CD4-positive, alpha-beta memory T cell (primary cell): ENCODE measurements around the gene CDK11A. TPM values are rescaled to one million over a fixed set of nuclear protein-coding genes. Genes with fewer than 3 reads are reported as not detected.
A peak's percentile ranks its signal among the peaks of the same experiment; 100 is the strongest.
"Not testable (repeated sequence)": the region's sequence is repeated elsewhere in the genome, so short reads cannot be mapped to it uniquely, and the experiment has no call there.

Experiments used
- CTCF ChIA-PET: fragments of 350-600 bp; sonication (Branson Sonifier 250); formaldehyde crosslinking; loops from one replicate; lab custom pipeline; 2021; ENCODE audit warnings: inconsistent platforms; ENCODE audit not compliant: partially characterized antibody; lab: Charles Lee
- POLR2A ChIA-PET: fragments of 350-600 bp; sonication (Branson Sonifier 250); formaldehyde crosslinking; loops from one replicate; lab custom pipeline; 2021; ENCODE audit not compliant: partially characterized antibody; lab: Charles Lee
- DNase-seq, 5 donors: peaks; one replicate each; pipeline versions ENCODE4 v3.0.0 to v3.0.0-alpha.2; 2020 to 2022; ENCODE audit warnings: mixed read lengths in 1 of 5
- H3K27ac ChIP-seq: one replicate; pipeline ENCODE4 v1.7.0; 2013; ENCODE audit warnings: low read depth, low read length
- H3K27me3 ChIP-seq: 2 replicates; pipeline ENCODE4 v1.7.0; 2013; ENCODE audit warnings: mild to moderate bottlenecking, low read length, moderate library complexity; ENCODE audit not compliant: insufficient read depth
- H3K36me3 ChIP-seq: 2 replicates; pipeline ENCODE4 v1.7.0; 2013; ENCODE audit warnings: mild to moderate bottlenecking, low read length, moderate library complexity; ENCODE audit not compliant: insufficient read depth
- H3K4me1 ChIP-seq: 2 replicates; pipeline ENCODE4 v1.7.0; 2013; ENCODE audit warnings: mild to moderate bottlenecking, low read length, moderate library complexity; ENCODE audit not compliant: insufficient read depth
- H3K4me3 ChIP-seq, 2 donors: one replicate each; pipeline ENCODE4 v1.7.0; 2013; ENCODE audit warnings: low read length in 2 of 2, mild to moderate bottlenecking in 1 of 2
- H3K9me3 ChIP-seq, 2 donors: one replicate each; pipeline ENCODE4 v1.7.0; 2013; ENCODE audit warnings: low read length in 2 of 2, control low read depth in 1 of 2; ENCODE audit not compliant: control insufficient read depth in 1 of 2
- H3K27ac Mint-ChIP-seq, 7 donors: one replicate each; pipeline ENCODE4 v1.8.0; 2020 to 2021; ENCODE audit warnings: mixed read lengths in 7 of 7, mild to moderate bottlenecking in 6 of 7, inconsistent platforms in 3 of 7, moderate library complexity in 3 of 7
- H3K27me3 Mint-ChIP-seq, 2 donors: one replicate each; pipeline ENCODE4 v1.8.0; 2020 to 2021; ENCODE audit warnings: mixed read lengths in 2 of 2
- H3K36me3 Mint-ChIP-seq, 2 donors: one replicate each; pipeline ENCODE4 v1.8.0; 2020 to 2021; ENCODE audit warnings: mixed read lengths in 2 of 2, inconsistent platforms in 1 of 2, mild to moderate bottlenecking in 1 of 2
- H3K4me1 Mint-ChIP-seq, 4 donors: one replicate each; pipeline ENCODE4 v1.8.0; 2020 to 2021; ENCODE audit warnings: mixed read lengths in 4 of 4, mild to moderate bottlenecking in 1 of 4
- H3K4me3 Mint-ChIP-seq, 8 donors: one replicate each; pipeline ENCODE4 v1.8.0; 2020 to 2021; ENCODE audit warnings: mixed read lengths in 8 of 8, mild to moderate bottlenecking in 7 of 8, moderate library complexity in 6 of 8, inconsistent platforms in 3 of 8
- H3K9me3 Mint-ChIP-seq, 8 donors: one replicate each; pipeline ENCODE4 v1.8.0; 2020 to 2021; ENCODE audit warnings: mixed read lengths in 8 of 8, mild to moderate bottlenecking in 5 of 8, inconsistent platforms in 3 of 8, moderate library complexity in 1 of 8
- intact Hi-C: fragments of 100-400 bp; cut with micrococcal nuclease; formaldehyde crosslinking; loops from one replicate; pipeline ENCODE4 v1.15.1; 2023
- polyA plus RNA-seq, 2 donors: library from polyadenylated mRNA; unstranded; fragments of 300-500 nt; fragmentation: Illumina TruSeq; gene quantifications; one replicate each; pipeline ENCODE4 v1.2.3, GENCODE V29; 2021
- total RNA-seq, 2 experiments: library from RNA; stranded (reverse); gene quantifications; one replicate each; pipeline ENCODE4 v1.2.3, GENCODE V29; 2021

CDK11A gene
- total and polyA plus RNA-seq, 4 experiments from 2014 or later = 7.2 to 162 (median 86.1) TPM

DNA sequence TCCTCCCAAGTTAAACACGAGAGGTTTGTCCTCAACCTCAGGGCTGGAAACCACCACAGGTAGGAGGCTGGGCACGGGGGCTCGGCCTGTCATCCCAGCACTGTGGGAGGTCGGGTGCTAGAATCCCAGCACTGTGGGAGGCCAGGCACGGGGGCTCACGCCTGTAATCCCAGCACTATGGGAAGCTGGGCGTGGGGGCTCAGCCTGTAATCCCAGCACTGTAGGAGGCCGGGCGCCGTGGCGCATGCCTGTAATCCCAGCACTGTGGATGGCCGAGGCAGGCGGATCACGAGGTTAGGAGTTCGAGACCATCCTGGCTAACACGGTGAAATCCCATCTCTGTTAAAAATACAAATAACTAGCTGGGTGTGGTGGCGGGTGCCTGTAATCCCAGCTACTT, 6.7 kb upstream of the CDK11A start:
- peaks cover 8% of the 10 kb centered on the region for H3K36me3 ChIP-seq
- Mint-ChIP-seq H3K36me3 (peaks cover 15 to 19% of the 10 kb centered on the region in 2 donors), H3K27ac (peak overlapping the region in 4 of 7 donors; percentile 42 to 70 (median 45)), H3K4me3 (no peak overlapping the region), H3K9me3 (no peaks in the 10 kb centered on the region), H3K27me3 (no peaks in the 10 kb centered on the region), H3K4me1 (peaks cover 8 to 29% (median 15%) of the 10 kb centered on the region in 4 donors)
- POLR2A ChIA-PET = no interaction called here
- H3K27ac ChIP-seq = no peak overlapping the region
- CTCF ChIA-PET = no interaction called here
- no peaks in the 10 kb centered on the region for H3K27me3 ChIP-seq
- H3K9me3 ChIP-seq = no peaks in the 10 kb centered on the region
- intact Hi-C loops = no loop called here
- DNase-seq = no peak
- no peak overlapping the region for H3K4me3 ChIP-seq
- H3K4me1 ChIP-seq = peaks cover 31% of the 10 kb centered on the region

DNA sequence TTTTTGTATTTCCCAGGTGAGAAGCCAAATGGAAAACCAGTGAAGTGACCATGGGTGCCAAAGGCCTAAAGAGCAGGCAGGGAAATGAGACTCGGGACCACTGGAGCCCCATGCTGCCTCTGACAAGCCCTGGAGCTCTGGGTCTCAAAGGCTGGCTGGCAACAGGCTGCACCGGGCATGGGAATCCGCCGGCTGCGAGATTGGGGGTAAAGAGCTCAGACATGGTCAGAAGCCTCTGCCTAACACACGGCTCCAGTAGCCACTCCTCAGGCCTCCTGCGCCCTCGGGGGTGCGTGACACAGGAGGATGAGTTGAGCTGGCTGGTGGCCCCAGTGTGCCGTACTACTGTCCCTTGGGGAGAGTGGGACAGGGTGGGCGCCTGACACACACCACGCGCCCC, 6.1 kb upstream of the CDK11A start:
- H3K9me3 ChIP-seq, H3K27me3 ChIP-seq, H3K9me3 Mint-ChIP-seq, CTCF ChIA-PET, H3K27me3 Mint-ChIP-seq, H3K27ac ChIP-seq, H3K36me3 ChIP-seq, H3K4me3 Mint-ChIP-seq, H3K4me3 ChIP-seq, intact Hi-C loops, POLR2A ChIA-PET, DNase-seq: not testable (repeated sequence)
- Mint-ChIP-seq H3K36me3 (peaks cover 15 to 16% of the 10 kb centered on the region in 2 donors), H3K4me1 (peaks cover 8 to 29% (median 15%) of the 10 kb centered on the region in 4 donors), H3K27ac (peak overlapping the region in 3 of 7 donors; percentile 7 to 27 (median 22))
- H3K4me1 ChIP-seq = peaks cover 31% of the 10 kb centered on the region

DNA sequence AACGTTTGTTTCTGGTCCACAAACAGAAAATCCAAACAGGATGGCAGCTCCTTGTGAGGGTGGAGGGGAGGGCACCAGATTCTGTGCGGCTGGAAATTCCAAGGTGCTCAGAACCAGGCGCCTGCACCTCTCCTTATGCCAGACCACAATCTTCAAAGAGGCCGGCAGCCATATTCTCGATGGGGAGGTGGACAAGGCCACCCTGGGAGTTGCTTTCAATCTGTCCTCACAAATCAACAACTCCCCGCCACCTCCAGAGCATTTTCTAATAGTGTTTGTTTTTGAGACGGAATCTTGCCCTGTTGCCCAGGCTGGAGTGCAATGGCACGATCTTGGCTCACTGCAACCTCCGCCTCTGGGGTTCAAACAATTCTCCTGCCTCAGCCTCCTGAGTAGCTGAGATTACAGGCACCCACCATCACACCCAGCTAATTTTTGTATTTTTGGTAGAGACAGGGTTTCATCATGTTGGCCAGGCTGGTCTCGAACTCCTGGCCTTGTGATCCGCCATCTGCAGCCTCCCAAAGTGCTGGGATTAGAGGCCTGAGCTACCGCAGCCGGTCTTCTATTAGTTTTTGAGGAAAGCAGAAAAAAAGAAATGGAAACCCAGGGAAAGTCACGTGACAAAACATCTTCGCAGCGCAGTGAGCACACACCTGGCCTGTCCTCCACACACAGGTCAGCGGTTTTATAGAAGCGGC, 5.1 kb upstream of the CDK11A start:
- H3K27me3 Mint-ChIP-seq, H3K36me3 ChIP-seq, H3K27me3 ChIP-seq, H3K9me3 Mint-ChIP-seq, intact Hi-C loops, H3K9me3 ChIP-seq, H3K4me3 ChIP-seq, DNase-seq: not testable (repeated sequence)
- Histone ChIP-seq H3K4me1 (peaks cover 31% of the 10 kb centered on the region), H3K27ac (peak overlapping the region; percentile 51)
- H3K4me3 Mint-ChIP-seq = peak overlapping the region in 6 of 8 donors; percentile 32 to 91 (median 68)
- H3K27ac Mint-ChIP-seq = peak overlapping the region; percentile 89 to 99 (median 97)
- ChIA-PET CTCF (interaction anchor here (1.6 kb wide), 1 partner anchor 63 kb away, joined by 5 read pairs; no protein-coding TSS in a partner anchor), POLR2A (interaction anchor here (1.0 to 1.9 kb wide), 9 partner anchors 17 to 114 kb away, joined by 3 to 11 read pairs (median 4); partner anchors contain the start of genes MIB2 and NADK)
- H3K36me3 Mint-ChIP-seq = peaks cover 18 to 20% of the 10 kb centered on the region in 2 donors
- peaks cover 8 to 33% (median 17%) of the 10 kb centered on the region in 4 donors for H3K4me1 Mint-ChIP-seq

DNA sequence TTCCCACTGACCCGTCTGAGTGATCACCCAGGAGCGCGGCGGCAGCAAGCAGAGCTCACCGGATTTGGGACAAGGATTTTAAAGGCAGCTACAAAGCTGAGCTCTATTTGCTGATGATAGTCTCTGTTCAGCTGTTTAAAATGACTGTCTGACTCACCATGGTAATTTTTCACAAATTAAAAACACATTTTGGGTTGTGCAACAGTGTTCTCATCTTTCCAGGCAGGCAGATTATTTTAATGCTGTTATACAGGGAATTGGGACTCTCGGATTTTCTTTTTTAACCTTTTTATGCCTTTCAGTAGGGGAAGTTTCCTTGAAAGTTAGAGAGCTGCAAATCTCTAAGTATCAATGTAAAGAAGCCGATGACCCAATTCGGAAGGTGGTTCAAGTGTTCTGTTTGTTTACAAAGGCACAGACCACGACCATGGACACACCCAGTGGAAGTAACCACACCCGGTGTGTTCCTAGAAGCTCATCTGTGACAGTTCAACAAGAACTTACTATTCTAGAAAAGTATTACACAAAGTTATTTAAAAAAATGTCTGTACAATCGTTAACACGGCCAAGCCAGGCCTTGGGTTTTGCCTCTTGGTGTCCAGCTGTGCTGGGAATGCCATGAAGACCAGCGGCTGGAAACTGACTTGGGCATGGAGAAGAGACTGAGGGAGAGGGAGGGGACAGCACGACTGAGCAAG, 4.3 kb upstream of the CDK11A start:
- Histone ChIP-seq H3K4me1 (peaks cover 31% of the 10 kb centered on the region), H3K27ac (peak overlapping the region; percentile 51)
- H3K27me3 ChIP-seq, H3K36me3 ChIP-seq, H3K9me3 ChIP-seq, H3K4me3 ChIP-seq, H3K27me3 Mint-ChIP-seq, H3K9me3 Mint-ChIP-seq, intact Hi-C loops: not testable (repeated sequence)
- peak; percentile 66 to 85 (median 74) for DNase-seq
- H3K36me3 Mint-ChIP-seq = peaks cover 14 to 20% of the 10 kb centered on the region in 2 donors
- CTCF ChIA-PET = interaction anchor here (1.6 kb wide), 1 partner anchor 62 kb away, joined by 5 read pairs; no protein-coding TSS in a partner anchor
- peaks cover 6 to 33% (median 17%) of the 10 kb centered on the region in 4 donors for H3K4me1 Mint-ChIP-seq
- peak overlapping the region; percentile 72 to 91 (median 82) for H3K4me3 Mint-ChIP-seq
- peak overlapping the region; percentile 89 to 99 (median 97) for H3K27ac Mint-ChIP-seq
- POLR2A ChIA-PET = interaction anchor here (0.6 to 1.9 kb wide), 10 partner anchors 8 to 113 kb away, joined by 3 to 11 read pairs (median 4); partner anchors contain the start of genes MIB2 and NADK

DNA sequence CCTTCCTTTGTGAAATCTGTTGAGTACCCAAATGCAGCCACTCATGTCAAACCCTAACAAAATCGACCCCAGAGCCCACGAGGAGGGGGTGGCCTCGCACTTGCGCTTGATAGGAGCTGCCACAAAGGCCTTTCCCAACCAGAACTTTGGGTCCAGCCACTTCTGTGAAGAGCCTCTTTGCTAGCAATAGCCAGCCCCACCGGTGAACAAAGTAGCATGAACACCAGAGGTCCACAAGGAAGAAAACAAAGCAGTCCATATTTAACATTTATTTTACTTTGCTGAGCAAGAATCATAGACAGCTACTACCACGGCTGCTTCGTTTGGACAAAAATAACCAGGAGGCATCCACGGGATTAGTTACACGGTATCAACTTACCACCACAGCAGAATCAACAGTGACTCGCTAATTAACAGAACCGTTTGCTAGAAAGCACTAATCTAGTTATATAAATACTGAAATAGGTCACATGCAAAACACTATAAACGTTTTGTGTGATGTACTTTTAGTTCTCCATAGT, 3.0 kb upstream of the CDK11A start:
- H3K4me3 ChIP-seq, H3K27me3 ChIP-seq, H3K27me3 Mint-ChIP-seq, intact Hi-C loops, H3K9me3 Mint-ChIP-seq, H3K9me3 ChIP-seq, CTCF ChIA-PET, POLR2A ChIA-PET, H3K36me3 ChIP-seq, H3K27ac ChIP-seq, DNase-seq: not testable (repeated sequence)
- H3K4me3 Mint-ChIP-seq = peak overlapping the region in 4 of 8 donors; percentile 4 to 63 (median 24)
- H3K4me1 Mint-ChIP-seq = peaks cover 6 to 33% (median 17%) of the 10 kb centered on the region in 4 donors
- H3K4me1 ChIP-seq = peaks cover 32% of the 10 kb centered on the region
- H3K27ac Mint-ChIP-seq = peak overlapping the region in 6 of 7 donors; percentile 55 to 83 (median 60)
- H3K36me3 Mint-ChIP-seq = peaks cover 10 to 15% of the 10 kb centered on the region in 2 donors

DNA sequence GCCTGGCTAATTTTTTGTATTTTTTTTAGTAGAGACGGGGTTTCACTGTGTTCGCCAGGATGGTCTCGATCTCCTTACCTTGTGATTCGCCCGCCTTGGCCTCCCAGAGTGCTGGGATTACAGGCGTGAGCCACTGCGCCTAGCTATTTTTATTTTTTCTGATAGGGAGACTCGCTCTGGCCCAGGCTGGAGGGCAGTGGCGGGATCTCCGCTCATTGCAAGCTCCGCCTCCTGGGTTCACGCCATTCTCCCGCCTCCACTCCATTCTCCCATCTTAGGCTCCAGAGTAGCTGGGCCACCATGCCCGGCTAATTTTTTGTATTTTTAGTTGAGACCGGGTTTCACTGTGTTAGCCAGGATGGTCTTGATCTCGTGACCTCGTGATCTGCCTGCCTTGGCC, 1.9 kb upstream of the CDK11A start:
- DNase-seq, intact Hi-C loops, H3K36me3 ChIP-seq, H3K27me3 Mint-ChIP-seq, H3K27me3 ChIP-seq, H3K9me3 Mint-ChIP-seq, CTCF ChIA-PET, H3K27ac ChIP-seq, H3K4me3 ChIP-seq, H3K9me3 ChIP-seq: not testable (repeated sequence)
- peaks cover 12 to 18% of the 10 kb centered on the region in 2 donors for H3K36me3 Mint-ChIP-seq
- peak overlapping the region in 3 of 8 donors; percentile 8 to 43 (median 13) for H3K4me3 Mint-ChIP-seq
- POLR2A ChIA-PET = interaction anchor here (1.0 to 1.5 kb wide), 2 partner anchors 16 to 54 kb away, joined by 3 to 4 read pairs; no protein-coding TSS in a partner anchor
- H3K4me1 Mint-ChIP-seq = peaks cover 9 to 35% (median 20%) of the 10 kb centered on the region in 4 donors
- peak overlapping the region in 6 of 7 donors; percentile 29 to 86 (median 64) for H3K27ac Mint-ChIP-seq
- peaks cover 32% of the 10 kb centered on the region for H3K4me1 ChIP-seq
